ENCODE measurements around the gene XYLT1. TPM values are rescaled to one million over a fixed set of nuclear protein-coding genes. Genes with fewer than 3 reads are reported as not detected.

The XYLT1 gene
- polyA plus RNA-seq, 1 of the 3 experiments (the other 2 are of a cell fraction): 17.6 TPM

GRCh38 chr16:17295948-17296347 is 174.8 kb downstream of the XYLT1 start:
- CTCF ChIA-PET: interaction anchor here (0.7 to 1.7 kb wide), 6 partner anchors 10 to 370 kb away, joined by 3 to 7 read pairs (median 4); no protein-coding TSS in a partner anchor

More at GRCh38 chr16:17295948-17296347, 174.8 kb downstream of the XYLT1 start:
- peaks cover 98% of the 10 kb centered on the region for H4K20me1 ChIP-seq (ENCODE audit: insufficient read depth)
- H3K4me3 ChIP-seq (ENCODE audit: low read depth in 2 of 2, low read length in 1 of 2): no peak overlapping the region
- H3K27me3 ChIP-seq (ENCODE audit: insufficient read depth): no peaks in the 10 kb centered on the region
- H3K9me2 ChIP-seq: no peaks in the 10 kb centered on the region
- peaks cover 11% of the 10 kb centered on the region for H3F3A ChIP-seq (replicated peaks; ENCODE audit: insufficient read depth)
- H3K4me1 ChIP-seq (ENCODE audit: control insufficient read depth in 1 of 2, insufficient read depth in 2 of 2, low read depth in 1 of 2, low read length in 1 of 2): peaks cover 0 to 27% of the 10 kb centered on the region in 2 experiments; a peak in 2 of 4 replicates
- POLR2A ChIA-PET: interaction anchor here (1.4 kb wide), 2 partner anchors 17 to 24 kb away, joined by 4 read pairs; no protein-coding TSS in a partner anchor
- no peaks in the 10 kb centered on the region for H3K9me3 ChIP-seq
- H2AFZ ChIP-seq (ENCODE audit: low read depth): no peak overlapping the region
- no peak overlapping the region for H3K4me2 ChIP-seq
- no peak for DNase-seq
- peak overlapping the region; percentile 32 to 79; a peak in 3 of 4 replicates for H3K27ac ChIP-seq (ENCODE audit: low read depth in 2 of 2, low read length in 1 of 2)
- TF ChIP-seq JUND (IDR thresholded peaks at IDR 0.05): no peak
- TF ChIP-seq, protein P1, sequence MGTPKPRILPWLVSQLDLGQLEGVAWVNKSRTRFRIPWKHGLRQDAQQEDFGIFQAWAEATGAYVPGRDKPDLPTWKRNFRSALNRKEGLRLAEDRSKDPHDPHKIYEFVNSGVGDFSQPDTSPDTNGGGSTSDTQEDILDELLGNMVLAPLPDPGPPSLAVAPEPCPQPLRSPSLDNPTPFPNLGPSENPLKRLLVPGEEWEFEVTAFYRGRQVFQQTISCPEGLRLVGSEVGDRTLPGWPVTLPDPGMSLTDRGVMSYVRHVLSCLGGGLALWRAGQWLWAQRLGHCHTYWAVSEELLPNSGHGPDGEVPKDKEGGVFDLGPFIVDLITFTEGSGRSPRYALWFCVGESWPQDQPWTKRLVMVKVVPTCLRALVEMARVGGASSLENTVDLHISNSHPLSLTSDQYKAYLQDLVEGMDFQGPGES (IDR thresholded peaks at IDR 0.05; ENCODE audit: low read depth, low read length): no peak
- TF ChIP-seq PBX3 (IDR thresholded peaks at IDR 0.05): no peak
- TF ChIP-seq CHD2 (IDR thresholded peaks at IDR 0.05; ENCODE audit: low read length, partially characterized antibody): no peak
- no peak for TF ChIP-seq FOXJ3 (CRISPR knock-in tag; IDR thresholded peaks at IDR 0.05)
- TF ChIP-seq FOSL2 (IDR thresholded peaks at IDR 0.05; ENCODE audit: borderline replicate concordance, low read depth): no peak
- TF ChIP-seq TEAD4 (IDR thresholded peaks at IDR 0.05; ENCODE audit: borderline replicate concordance, insufficient read depth): no peak
- no peak for TF ChIP-seq EZH2phosphoT487 (IDR thresholded peaks at IDR 0.05; ENCODE audit: borderline replicate concordance, low read depth)
- TF ChIP-seq, protein P2, sequence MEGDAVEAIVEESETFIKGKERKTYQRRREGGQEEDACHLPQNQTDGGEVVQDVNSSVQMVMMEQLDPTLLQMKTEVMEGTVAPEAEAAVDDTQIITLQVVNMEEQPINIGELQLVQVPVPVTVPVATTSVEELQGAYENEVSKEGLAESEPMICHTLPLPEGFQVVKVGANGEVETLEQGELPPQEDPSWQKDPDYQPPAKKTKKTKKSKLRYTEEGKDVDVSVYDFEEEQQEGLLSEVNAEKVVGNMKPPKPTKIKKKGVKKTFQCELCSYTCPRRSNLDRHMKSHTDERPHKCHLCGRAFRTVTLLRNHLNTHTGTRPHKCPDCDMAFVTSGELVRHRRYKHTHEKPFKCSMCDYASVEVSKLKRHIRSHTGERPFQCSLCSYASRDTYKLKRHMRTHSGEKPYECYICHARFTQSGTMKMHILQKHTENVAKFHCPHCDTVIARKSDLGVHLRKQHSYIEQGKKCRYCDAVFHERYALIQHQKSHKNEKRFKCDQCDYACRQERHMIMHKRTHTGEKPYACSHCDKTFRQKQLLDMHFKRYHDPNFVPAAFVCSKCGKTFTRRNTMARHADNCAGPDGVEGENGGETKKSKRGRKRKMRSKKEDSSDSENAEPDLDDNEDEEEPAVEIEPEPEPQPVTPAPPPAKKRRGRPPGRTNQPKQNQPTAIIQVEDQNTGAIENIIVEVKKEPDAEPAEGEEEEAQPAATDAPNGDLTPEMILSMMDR (IDR thresholded peaks at IDR 0.05): no peak
- TF ChIP-seq SMC3 (IDR thresholded peaks at IDR 0.05; ENCODE audit: low read depth, low read length): no peak
- TF ChIP-seq FOXM1 (IDR thresholded peaks at IDR 0.05; ENCODE audit: low read depth): no peak
- TF ChIP-seq MAX (IDR thresholded peaks at IDR 0.05; ENCODE audit: low read depth): no peak
- no peak for TF ChIP-seq POLR2AphosphoS5 (IDR thresholded peaks at IDR 0.05; ENCODE audit: low read depth, low read length)
- peaks cover 98% of the 10 kb centered on the region for H3K79me2 ChIP-seq (ENCODE audit: insufficient read depth)
- H3K9ac ChIP-seq: no peak overlapping the region
- peaks cover 0 to 9% of the 10 kb centered on the region in 2 experiments for H3K36me3 ChIP-seq (replicated peaks in 1 of 2; ENCODE audit: control insufficient read depth in 1 of 2, insufficient read depth in 2 of 2, low read length in 1 of 2)
- WGBS (ENCODE audit: low lambda C conversion rate): 75% methylated on average over 5 of the region's 5 CpGs

All from SK-N-SH (cell line).